Right renal pelvis (tissue), 4 donors: ENCODE data around the gene CIRBP. TPM values are rescaled to one million over a fixed set of nuclear protein-coding genes. Genes with fewer than 3 reads are reported as not detected.

Experiments used
- DNase-seq, 4 donors: peaks; one replicate each; pipeline ENCODE4 v3.0.0-alpha.2; 2013; ENCODE audit warnings: low read depth in 4 of 4, low spot score in 3 of 4, missing footprints in 1 of 4
- polyA plus RNA-seq, 4 donors: library from polyadenylated mRNA; unstranded; fragments of 120-200 nt; gene quantifications; one replicate each; pipeline ENCODE4 v1.2.1, GENCODE V29; 2013; ENCODE audit not compliant: insufficient read length in 4 of 4

The CIRBP gene
- polyA plus RNA-seq, 4 donors, result 713 to 749 (median 717) TPM

- no peak for DNase-seq
Measured at GRCh38 chr19:1229924-1230782, 39.0 kb upstream of the CIRBP start.

GRCh38 chr19:1230783-1231489 is 38.2 kb upstream of the CIRBP start:
- no peak for DNase-seq

GRCh38 chr19:1231729-1232637 is 37.1 kb upstream of the CIRBP start:
- DNase-seq, result no peak

- DNase-seq, result no peak
Measured at GRCh38 chr19:1232652-1233072, 36.5 kb upstream of the CIRBP start.

GRCh38 chr19:1233115-1233667 is 35.9 kb upstream of the CIRBP start:
- no peak for DNase-seq

- DNase-seq, result no peak
Measured at GRCh38 chr19:1234051-1234954, 34.8 kb upstream of the CIRBP start.

- DNase-seq, result no peak
Measured at GRCh38 chr19:1234955-1235380, 34.2 kb upstream of the CIRBP start.

GRCh38 chr19:1235625-1236538 is 33.2 kb upstream of the CIRBP start:
- no peak for DNase-seq

GRCh38 chr19:1236576-1236975 is 32.6 kb upstream of the CIRBP start:
- DNase-seq, result no peak

- no peak for DNase-seq
Measured at GRCh38 chr19:1237027-1237659, 32.0 kb upstream of the CIRBP start.

- DNase-seq, result no peak
Measured at GRCh38 chr19:1237754-1238368, 31.3 kb upstream of the CIRBP start, which contains the start of gene CBARP. Gene CBARP (minus strand): TSS chr19:1238005. CDS start chr19:1236100, 1,905 bp downstream.

- no peak for DNase-seq
Measured at GRCh38 chr19:1238369-1239303, 30.5 kb upstream of the CIRBP start.

GRCh38 chr19:1239420-1239795 is 29.7 kb upstream of the CIRBP start:
- no peak for DNase-seq

- peak in 2 of 4 donors; percentile 80 for DNase-seq
Measured at GRCh38 chr19:1239796-1240737, 29.1 kb upstream of the CIRBP start.

GRCh38 chr19:1240925-1241324 is 28.2 kb upstream of the CIRBP start:
- DNase-seq, result no peak
